Heart right ventricle (tissue), 12 donors: Measurements from ENCODE around the gene CMTM1. TPM values are rescaled to one million over a fixed set of nuclear protein-coding genes. Genes with fewer than 3 reads are reported as not detected.

Experiments used
- polyA plus RNA-seq, 2 donors: library from polyadenylated mRNA; stranded (reverse); fragments of 200-250 nt; gene quantifications; one replicate each; pipeline ENCODE4 v1.2.3, GENCODE V29; 2013
- total RNA-seq, 10 donors: library from RNA; stranded (reverse); fragmentation: NEBNext Ultra II Directional in 3 of 10; extraction: Animal tissue kit (Norgen Biotek cat#: 25700) in 3 of 10; gene quantifications; one replicate each; pipeline versions ENCODE4 v1.2.1 to v1.2.4, GENCODE V29; 2021 to 2023
- donor health status: ischemic (EF 13 %, LVEDD 7.1; RV severe dilation, severe dysfunction).
- donor health status: healthy with polysubstance abuse.
- donor health status: DM: no; HTN: yes; CAD: no.
- donor health status: DM: no; HTN: no; CAD: no.
- donor health status: ischemic (EF 25% LVEDD 6.9; RV normal size, moderate dysfunction).
- donor health status: ischemic (EF 25% LVEDD 5.7; RV mildly dilated, moderate dysfunction).
- donor health status: healthy.
- donor health status: nonischemic (EF 11% LVEDD 7.7; RV severe dilation, severe dysfunction).
- donor health status: DM: yes; HTN: yes; CAD: no.
- donor health status: PGD.
- donor health status: ischemic (EF 29% LVEDD 5.4; RV normal size, mild dysfunction).
- donor health status: nonischemic (EF 23%, LVEDD 6.1; RV moderate dilation, normal function).

Gene CMTM1
- total and polyA plus RNA-seq, 12 donors, result 0.19 to 2.1 (median 0.95) TPM; not detected in 1

Other genes with a start within 250 kb of the CMTM1 start
- 10 to 100 TPM; 40.3 to 81.2 (median 55.9) TPM for gene CDH5, start 199.7 kb upstream of the CMTM1 start, total RNA-seq
- 10 to 100 TPM; 39.4 to 53.9 TPM for gene CDH5, start 199.7 kb upstream of the CMTM1 start, polyA plus RNA-seq
- gene BEAN1, start 139.1 kb upstream of the CMTM1 start, total RNA-seq, result 1 to 10 TPM in 8 of 10 donors, under 1 TPM in 2; 0.26 to 9.6 (median 2.0) TPM
- gene BEAN1, start 139.1 kb upstream of the CMTM1 start, polyA plus RNA-seq, result 1 to 10 TPM; 1.2 to 5.6 TPM
- gene TK2, start 16.3 kb upstream of the CMTM1 start, total RNA-seq, result 10 to 100 TPM; 16.0 to 26.0 (median 21.4) TPM
- gene TK2, start 16.3 kb upstream of the CMTM1 start, polyA plus RNA-seq, result 10 to 100 TPM in 1 of 2 donors, 1 to 10 TPM in 1; 8.0 to 13.6 TPM
- gene CKLF, start 13.9 kb upstream of the CMTM1 start, total RNA-seq, result 10 to 100 TPM in 3 of 10 donors, 1 to 10 TPM in 7; 1.6 to 19.9 (median 6.7) TPM
- 10 to 100 TPM in 1 of 2 donors, 1 to 10 TPM in 1; 6.8 to 24.1 TPM for gene CKLF, start 13.9 kb upstream of the CMTM1 start, polyA plus RNA-seq
- gene CMTM2, start 13.0 kb downstream of the CMTM1 start, total RNA-seq, result under 1 TPM in 4 of 10 donors, not detected in 6; 0.33 to 0.95 (median 0.63) TPM
- not detected for gene CMTM2, start 13.0 kb downstream of the CMTM1 start, polyA plus RNA-seq
- gene CMTM3, start 38.3 kb downstream of the CMTM1 start, total RNA-seq, result 10 to 100 TPM in 3 of 10 donors, 1 to 10 TPM in 7; 6.6 to 19.9 (median 7.9) TPM
- 10 to 100 TPM; 12.0 to 18.0 TPM for gene CMTM3, start 38.3 kb downstream of the CMTM1 start, polyA plus RNA-seq
- gene CMTM4, start 130.3 kb downstream of the CMTM1 start, total RNA-seq, result 10 to 100 TPM in 8 of 10 donors, 1 to 10 TPM in 2; 7.3 to 14.6 (median 12.1) TPM
- 1 to 10 TPM; 4.5 to 4.6 TPM for gene CMTM4, start 130.3 kb downstream of the CMTM1 start, polyA plus RNA-seq
- gene DYNC1LI2, start 185.2 kb downstream of the CMTM1 start, total RNA-seq, result 100 to 1,000 TPM in 2 of 10 donors, 10 to 100 TPM in 8; 70.4 to 109 (median 89.0) TPM
- gene DYNC1LI2, start 185.2 kb downstream of the CMTM1 start, polyA plus RNA-seq, result 10 to 100 TPM; 27.2 to 53.9 TPM
- under 1 TPM in 1 of 10 donors, not detected in 9; 0.12 TPM for gene TERB1, start 235.1 kb downstream of the CMTM1 start, total RNA-seq
- not detected for gene TERB1, start 235.1 kb downstream of the CMTM1 start, polyA plus RNA-seq